Eye (tissue), 1 donor: ENCODE measurements around the gene MBD3L1.

ENCODE experiments used
- DNase-seq: peaks from one replicate; pipeline ENCODE4 v3.0.0-alpha.2; 2015

Gene MBD3L1

GRCh38 chr19:8832132-8833021 lies at the start of gene MBD3L1, which contains the start of gene ZNF558:
Gene MBD3L1 (plus strand): TSS chr19:8832377. CDS start chr19:8842679, 10,302 bp downstream.
Gene ZNF558 (minus strand): TSS chr19:8832304. CDS start chr19:8822659, 9,645 bp downstream.
- peak; percentile 99 for DNase-seq

- DNase-seq: no peak
These were observed 37.4 kb upstream of the MBD3L1 start for GRCh38 chr19:8794823-8795222.

GRCh38 chr19:8806661-8807060 lies 25.5 kb upstream of the MBD3L1 start:
- DNase-seq: no peak

DNA sequence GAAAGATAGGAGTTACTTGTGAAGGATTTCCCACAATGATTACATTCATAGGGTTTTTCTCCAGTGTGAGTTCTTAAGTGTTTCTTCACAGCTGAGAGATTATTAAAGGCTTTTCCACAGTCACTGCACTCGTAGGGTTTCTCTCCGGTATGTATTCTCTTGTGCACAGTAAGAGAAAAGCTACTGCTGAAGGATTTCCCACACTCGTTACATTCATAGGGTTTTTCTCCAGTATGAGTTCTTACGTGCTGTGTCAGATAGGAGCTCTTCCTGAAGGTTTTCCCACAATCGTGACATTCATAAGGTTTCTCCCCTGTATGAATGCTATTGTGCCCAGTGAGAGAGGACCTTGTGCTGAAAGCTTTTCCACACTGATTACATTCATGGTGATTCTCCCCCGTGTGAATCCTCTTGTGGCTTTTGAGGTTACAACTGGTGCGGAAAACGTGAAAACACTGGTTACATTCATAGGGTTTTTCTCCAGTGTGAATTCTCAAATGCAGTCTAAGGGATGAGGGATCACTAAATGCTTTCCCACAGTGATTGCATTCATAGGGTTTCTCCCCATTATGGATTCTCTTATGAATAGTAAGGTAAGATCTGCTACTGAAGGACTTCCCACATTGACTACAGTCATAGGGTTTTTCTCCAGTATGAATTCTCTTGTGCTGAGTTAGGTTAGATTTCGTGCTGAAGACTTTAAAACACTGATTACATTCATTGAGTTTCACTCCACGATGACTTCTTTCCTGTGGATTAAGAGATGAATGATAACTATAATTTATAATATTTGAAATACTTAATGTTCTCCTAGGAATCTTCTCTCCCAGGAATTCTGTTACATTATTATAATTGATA lies 20.6 kb upstream of the MBD3L1 start:
- DNase-seq: no peak

- DNase-seq: no peak
These were observed 18.0 kb upstream of the MBD3L1 start for GRCh38 chr19:8814176-8814575.

DNA sequence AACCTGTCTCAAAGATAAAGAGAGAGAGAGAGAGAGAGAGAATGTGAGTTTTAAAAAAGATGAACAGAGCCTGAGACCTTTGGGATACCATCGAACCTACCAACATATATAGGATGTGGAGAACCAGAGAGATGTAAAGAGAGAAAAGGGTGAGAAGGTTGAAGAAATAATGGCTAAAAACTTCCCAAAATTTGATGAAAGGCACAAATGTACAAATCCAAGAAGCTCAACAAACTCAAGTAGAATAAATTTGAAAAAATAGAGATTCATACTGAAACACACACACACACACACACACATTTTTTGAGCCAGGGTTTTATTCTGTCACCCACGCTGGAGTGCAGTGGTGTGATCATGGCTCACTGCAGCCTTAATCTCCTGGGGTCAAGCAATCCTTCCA lies 16.4 kb upstream of the MBD3L1 start:
- no peak for DNase-seq

DNA sequence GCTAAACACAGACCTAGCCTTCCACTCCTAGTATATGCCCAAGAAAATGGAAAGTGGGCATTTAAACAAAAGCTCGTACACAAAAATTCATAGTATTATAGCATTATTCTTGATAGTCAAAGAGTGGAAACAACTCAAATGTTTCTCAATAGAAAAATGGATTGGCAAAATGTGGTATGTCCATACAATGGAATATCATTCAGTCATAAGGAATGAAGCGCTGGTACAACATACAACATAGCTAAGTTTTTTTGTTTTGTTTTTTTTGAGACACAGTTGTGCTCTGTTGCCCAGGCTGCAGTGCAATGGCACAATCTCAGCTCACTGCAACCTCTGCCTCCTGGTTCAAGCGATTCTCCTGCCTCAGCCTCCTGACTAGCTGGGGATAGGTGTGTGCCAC lies 11.9 kb upstream of the MBD3L1 start:
- DNase-seq: no peak

GRCh38 chr19:8821748-8822241 lies 10.4 kb upstream of the MBD3L1 start:
- DNase-seq: no peak

DNA sequence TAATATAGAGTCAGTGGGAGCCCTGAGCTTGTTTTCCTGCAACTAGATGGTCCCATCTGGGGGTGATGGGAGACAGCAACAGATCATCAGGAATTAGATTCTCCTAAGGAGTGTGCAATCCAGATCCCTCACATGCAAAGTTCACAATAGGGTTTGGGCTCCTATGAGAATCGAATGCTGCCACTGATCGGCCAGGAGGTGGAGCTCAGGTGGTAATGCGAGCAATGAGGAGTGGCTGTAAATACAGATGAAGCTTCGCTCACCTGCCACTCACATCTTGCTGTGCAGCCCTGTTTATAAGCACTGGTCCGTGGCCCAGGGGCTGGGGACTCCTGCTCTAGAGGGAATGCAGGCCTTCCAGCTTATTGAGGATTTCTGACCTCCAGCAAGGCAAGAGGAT lies 5.8 kb upstream of the MBD3L1 start:
- no peak for DNase-seq

DNA sequence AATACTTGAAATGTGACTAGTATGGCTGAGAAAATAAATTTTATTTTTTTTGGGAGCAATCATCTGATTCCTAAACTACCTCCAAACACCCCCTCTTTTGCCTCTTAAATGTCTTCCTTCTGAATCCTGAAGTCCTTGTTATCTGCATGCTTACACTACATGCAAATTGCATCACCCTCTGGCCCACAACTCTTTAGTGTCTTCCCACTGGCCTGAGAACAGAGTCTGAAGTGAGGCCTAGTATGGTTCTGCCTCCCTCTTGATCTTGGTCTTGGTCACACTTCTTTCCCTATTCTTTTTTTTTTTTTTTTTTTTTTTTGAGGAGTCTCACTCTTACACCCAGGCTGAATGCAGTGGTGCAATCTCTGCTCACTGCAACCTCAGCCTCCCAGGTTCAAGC lies 4.9 kb upstream of the MBD3L1 start:
- no peak for DNase-seq

- no peak for DNase-seq
These were observed 804 bp upstream of the MBD3L1 start for GRCh38 chr19:8831373-8831772.

DNA sequence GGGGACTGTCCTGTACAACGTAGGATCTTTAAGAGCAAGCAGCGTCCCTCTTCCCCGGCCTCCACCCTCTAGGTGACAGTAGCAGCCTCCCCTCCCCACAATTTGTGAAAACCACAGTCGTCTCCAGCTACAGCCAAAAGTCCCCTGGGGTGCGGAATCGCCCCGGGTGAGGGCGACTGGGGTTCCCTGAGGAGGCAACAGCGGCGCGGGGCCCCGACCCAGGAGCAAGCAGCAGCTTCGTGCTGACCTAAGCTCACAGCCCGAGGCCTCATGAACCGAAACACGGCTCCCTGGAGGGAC lies 395 bp upstream of the MBD3L1 start:
- DNase-seq: no peak

DNA sequence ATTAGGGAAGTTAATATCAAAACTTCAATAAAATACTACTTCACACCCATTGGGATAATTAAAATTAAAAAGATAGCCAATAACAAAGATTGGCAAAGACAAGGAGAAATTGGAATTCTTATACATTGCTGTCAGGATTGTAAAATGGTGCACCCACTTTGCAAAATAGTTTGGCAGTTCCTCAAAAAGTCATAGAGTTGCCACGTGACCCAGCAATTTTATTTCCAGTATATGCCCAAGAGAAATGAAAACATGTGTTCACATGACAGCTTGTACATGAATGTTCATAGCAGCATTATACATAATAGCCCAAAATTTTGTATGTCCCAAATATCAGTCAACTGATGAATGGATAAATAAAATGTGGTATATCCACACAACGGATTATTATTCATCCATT lies 3.3 kb downstream of the MBD3L1 start:
- DNase-seq: no peak

DNA sequence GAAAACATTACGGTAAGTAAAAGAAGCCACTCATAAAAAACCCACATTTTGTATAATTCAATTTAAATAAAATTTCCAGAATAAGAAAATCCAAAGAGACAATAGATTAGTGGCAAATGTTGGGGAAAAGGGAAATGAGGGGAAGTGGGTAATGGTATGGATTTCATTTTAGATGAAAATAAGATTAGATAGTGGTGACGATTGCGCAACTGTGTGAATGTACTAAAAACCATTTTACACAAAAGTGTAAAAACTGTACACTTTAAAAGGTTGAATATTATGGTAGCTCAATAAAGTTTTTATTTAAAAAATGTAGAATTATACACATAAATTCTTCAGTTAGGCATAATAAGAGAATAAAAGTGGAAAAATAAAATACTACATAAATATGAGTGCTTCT lies 3.7 kb downstream of the MBD3L1 start:
- DNase-seq: no peak

- no peak for DNase-seq
These were observed 8.5 kb downstream of the MBD3L1 start for GRCh38 chr19:8840708-8841107.

DNA sequence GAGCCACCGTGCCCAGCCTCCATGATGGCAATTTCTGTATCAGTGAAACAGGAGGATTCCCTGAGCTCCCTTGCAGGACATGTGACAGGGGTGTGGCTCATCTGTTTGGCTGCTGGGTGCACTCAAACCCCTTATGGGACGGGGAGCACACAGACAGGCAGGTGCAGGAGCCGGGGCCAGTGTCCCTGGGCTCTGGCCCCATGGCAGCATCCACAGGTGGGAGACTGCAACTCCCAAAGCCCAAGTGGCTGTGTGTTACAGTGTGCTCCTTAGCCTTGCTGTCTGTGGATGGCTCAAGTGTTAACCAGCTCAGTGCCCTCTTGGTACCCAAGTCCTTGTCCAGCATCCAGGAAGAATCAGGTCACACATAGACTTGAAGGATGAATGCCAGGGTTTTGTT lies 14.6 kb downstream of the MBD3L1 start:
- no peak for DNase-seq

DNA sequence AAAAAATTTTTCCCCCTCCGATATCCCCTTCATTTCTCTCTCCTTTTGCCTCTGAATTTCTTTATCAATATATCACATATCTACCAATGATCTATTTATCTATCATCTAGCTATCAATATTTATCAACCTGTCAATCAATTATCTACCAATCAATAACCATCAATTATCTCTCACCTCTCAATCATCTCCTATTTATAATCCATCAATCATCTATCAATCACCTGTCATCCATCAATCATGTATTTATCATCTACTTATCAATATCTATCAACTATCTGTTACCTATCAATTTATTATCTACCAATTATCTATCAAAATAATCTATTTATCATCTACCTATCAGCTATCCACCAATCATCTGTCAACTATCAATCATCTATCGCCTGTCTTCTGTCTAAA lies 17.1 kb downstream of the MBD3L1 start:
- no peak for DNase-seq

GRCh38 chr19:8850488-8850887 lies 18.3 kb downstream of the MBD3L1 start:
- no peak for DNase-seq

GRCh38 chr19:8858260-8858659 lies 26.1 kb downstream of the MBD3L1 start:
- no peak for DNase-seq

GRCh38 chr19:8866344-8866743 lies 34.2 kb downstream of the MBD3L1 start:
- no peak for DNase-seq

GRCh38 chr19:8877854-8878705 lies 45.9 kb downstream of the MBD3L1 start:
- DNase-seq: no peak

- no peak for DNase-seq
These were observed 48.8 kb downstream of the MBD3L1 start for GRCh38 chr19:8880868-8881488.
